Activated gamma-delta T cell treated with Interleukin-2 at 50 U/mL for 16 hours (primary cell): Measurements from ENCODE around the gene PSORS1C1.
"Not testable (repeated sequence)": the region's sequence is repeated elsewhere in the genome, so short reads cannot be mapped to it uniquely, and the experiment has no call there.

Source experiments
- DNase-seq: peaks from one replicate; pipeline ENCODE4 v3.0.0-alpha.2; 2020

The PSORS1C1 gene

GRCh38 chr6:31180500-31180899 lies 65.9 kb downstream of the PSORS1C1 start:
- peak; percentile 49 for DNase-seq

GRCh38 chr6:31183287-31183686 lies 68.7 kb downstream of the PSORS1C1 start:
- not testable (repeated sequence) for DNase-seq

DNA sequence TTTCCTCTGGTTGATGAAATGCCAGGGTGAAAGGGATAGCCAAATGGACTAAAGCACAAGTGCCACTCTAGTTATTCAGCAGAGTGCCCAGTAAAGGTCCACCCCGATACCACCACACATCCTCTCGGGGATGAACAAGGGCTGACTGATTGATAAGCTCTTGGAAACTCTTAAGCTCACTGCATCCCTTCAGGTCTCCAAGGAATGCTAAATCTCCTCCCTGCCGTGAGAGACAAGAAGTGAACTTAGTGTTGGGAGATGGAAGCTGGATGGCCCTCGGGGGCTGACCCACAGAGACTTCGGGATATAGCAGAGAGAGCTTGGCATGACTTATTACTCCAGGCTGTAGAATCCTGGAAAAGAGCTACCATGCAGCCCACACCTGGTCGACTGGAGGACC lies 69.3 kb downstream of the PSORS1C1 start:
- DNase-seq, result not testable (repeated sequence)

GRCh38 chr6:31185695-31186051 lies 71.1 kb downstream of the PSORS1C1 start:
- DNase-seq, result not testable (repeated sequence)

DNA sequence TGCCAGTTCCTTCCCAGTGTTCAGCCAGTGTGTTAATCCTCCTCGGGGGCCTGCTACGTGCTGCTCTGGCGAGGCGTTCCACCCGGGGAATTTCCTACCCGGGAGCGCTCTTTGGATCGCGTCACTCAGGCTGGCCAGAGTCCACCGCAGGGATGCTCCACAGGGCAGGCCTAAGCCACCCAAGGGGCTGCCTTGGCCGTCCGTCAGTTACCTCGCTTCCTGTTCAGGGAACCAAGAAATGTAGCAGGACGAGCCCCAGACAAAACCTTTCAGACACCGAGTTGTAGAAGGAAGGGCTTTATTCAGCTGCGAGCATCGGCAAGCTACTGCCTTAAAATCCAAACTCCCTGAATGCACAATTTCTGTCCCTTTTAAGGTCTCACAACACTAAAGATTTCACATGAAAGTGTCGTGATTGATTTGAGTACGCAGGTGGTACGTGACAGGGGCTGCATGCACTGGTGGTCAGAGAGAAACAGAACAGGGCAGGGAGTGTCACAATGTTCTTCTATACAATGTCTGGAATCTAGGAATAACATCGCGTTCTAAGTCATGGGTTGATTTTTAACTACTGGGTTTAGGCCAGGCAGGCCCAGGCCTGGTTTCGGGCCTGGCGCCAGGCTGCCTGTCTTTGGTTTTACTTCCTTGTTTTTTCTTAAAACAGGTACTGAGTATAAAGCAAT lies 71.6 kb downstream of the PSORS1C1 start:
- no peak for DNase-seq

GRCh38 chr6:31187780-31188194 lies 73.2 kb downstream of the PSORS1C1 start:
- DNase-seq, result no peak

DNA sequence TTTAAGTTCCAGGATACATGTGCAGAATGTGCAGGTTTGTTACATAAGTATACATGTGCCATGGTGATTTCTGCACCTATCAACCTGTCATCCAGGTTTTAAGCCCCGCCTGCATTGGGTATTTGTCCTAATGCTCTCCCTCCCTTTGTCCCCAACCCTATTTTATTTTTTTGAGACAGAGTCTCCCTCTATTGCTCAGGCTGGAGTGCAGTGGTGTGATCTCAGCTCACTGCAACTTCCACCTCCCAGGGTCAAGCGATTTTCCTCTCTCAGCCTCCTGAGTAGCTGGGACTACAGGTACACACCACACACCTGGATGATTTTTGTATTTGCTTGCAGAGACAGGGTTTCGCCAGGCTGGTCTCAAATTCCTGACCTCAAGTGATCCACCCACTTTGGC lies 74.6 kb downstream of the PSORS1C1 start:
- not testable (repeated sequence) for DNase-seq
